Naive thymus-derived CD4-positive, alpha-beta T cell (primary cell): Measurements from ENCODE around the gene CPN2. TPM values are rescaled to one million over a fixed set of nuclear protein-coding genes. Genes with fewer than 3 reads are reported as not detected.

ENCODE experiments used
- ATAC-seq: fragments of 150-1000 bp; cut with Tn5 transposase; 2 replicates; pipeline ENCODE4 v1.10.0; 2021; ENCODE audit warnings: mild to moderate bottlenecking, moderate library complexity
- CTCF ChIA-PET: fragments of 350-600 bp; sonication (Branson Sonifier 250); formaldehyde crosslinking; loops from one replicate; lab custom pipeline; 2021; ENCODE audit warnings: antibody characterized with exemption; lab: Charles Lee
- POLR2A ChIA-PET: fragments of 350-600 bp; sonication (Branson Sonifier 250); formaldehyde crosslinking; loops from one replicate; lab custom pipeline; 2021; ENCODE audit warnings: antibody characterized with exemption, inconsistent platforms; lab: Charles Lee
- DNase-seq, 9 donors: peaks; one replicate each; pipeline versions ENCODE4 v3.0.0 to v3.0.0-alpha.2; 2020 to 2022; ENCODE audit warnings: mixed read lengths in 1 of 9
- H3K27ac ChIP-seq: one replicate; pipeline ENCODE4 v1.7.0; 2013; ENCODE audit warnings: mild to moderate bottlenecking, low read depth, low read length, moderate library complexity
- H3K27me3 ChIP-seq, 2 donors: one replicate each; pipeline ENCODE4 v1.7.0; 2013; ENCODE audit warnings: low read length in 2 of 2, mild to moderate bottlenecking in 2 of 2, moderate library complexity in 2 of 2; ENCODE audit not compliant: control insufficient read depth in 2 of 2, insufficient read depth in 2 of 2
- H3K36me3 ChIP-seq, 3 experiments: 1 replicate in 2 of 3; 2 replicates in 1 of 3; pipeline ENCODE4 v1.7.0; 2013; ENCODE audit warnings: low read length in 3 of 3, mild to moderate bottlenecking in 3 of 3, moderate library complexity in 1 of 3; ENCODE audit not compliant: insufficient read depth in 3 of 3, control insufficient read depth in 2 of 3
- H3K4me1 ChIP-seq, 2 donors: one replicate each; pipeline ENCODE4 v1.7.0; 2013; ENCODE audit warnings: low read length in 2 of 2, mild to moderate bottlenecking in 2 of 2, moderate library complexity in 1 of 2; ENCODE audit not compliant: control insufficient read depth in 2 of 2, insufficient read depth in 2 of 2
- H3K4me3 ChIP-seq: 2 replicates; pipeline ENCODE4 v1.7.0; 2013; ENCODE audit warnings: mild to moderate bottlenecking, low read length
- H3K9me3 ChIP-seq, 3 experiments: 1 replicate in 2 of 3; 2 replicates in 1 of 3; pipeline ENCODE4 v1.7.0; 2013; ENCODE audit warnings: low read length in 3 of 3; ENCODE audit not compliant: control insufficient read depth in 2 of 3
- H3K27ac Mint-ChIP-seq, 9 donors: one replicate each; pipeline ENCODE4 v1.8.0; 2020 to 2022; ENCODE audit warnings: mixed read lengths in 9 of 9, mild to moderate bottlenecking in 8 of 9, moderate library complexity in 5 of 9, inconsistent platforms in 2 of 9
- H3K27me3 Mint-ChIP-seq, 5 donors: one replicate each; pipeline ENCODE4 v1.8.0; 2021 to 2022; ENCODE audit warnings: mixed read lengths in 5 of 5, mild to moderate bottlenecking in 1 of 5
- H3K36me3 Mint-ChIP-seq, 5 donors: one replicate each; pipeline ENCODE4 v1.8.0; 2020 to 2022; ENCODE audit warnings: mixed read lengths in 5 of 5, mild to moderate bottlenecking in 3 of 5, inconsistent platforms in 1 of 5
- H3K4me1 Mint-ChIP-seq, 7 donors: one replicate each; pipeline ENCODE4 v1.8.0; 2020 to 2022; ENCODE audit warnings: mixed read lengths in 7 of 7, mild to moderate bottlenecking in 3 of 7, inconsistent platforms in 1 of 7
- H3K4me3 Mint-ChIP-seq, 10 donors: one replicate each; pipeline ENCODE4 v1.8.0; 2020 to 2022; ENCODE audit warnings: mild to moderate bottlenecking in 10 of 10, mixed read lengths in 10 of 10, moderate library complexity in 6 of 10, inconsistent platforms in 2 of 10
- H3K9me3 Mint-ChIP-seq, 11 donors: one replicate each; pipeline ENCODE4 v1.8.0; 2020 to 2022; ENCODE audit warnings: mixed read lengths in 11 of 11, mild to moderate bottlenecking in 4 of 11, inconsistent platforms in 1 of 11, moderate library complexity in 1 of 11
- intact Hi-C, 2 donors: fragments of 100-400 bp; cut with micrococcal nuclease; formaldehyde crosslinking; loops; one replicate each; pipeline ENCODE4 v1.15.1; 2023
- polyA plus RNA-seq, 2 donors: library from polyadenylated mRNA; unstranded; fragments of 300-500 nt; fragmentation: Illumina TruSeq; gene quantifications; one replicate each; pipeline ENCODE4 v1.2.3, GENCODE V29; 2021
- total RNA-seq, 6 experiments: library from RNA in 5 of 6; stranded (reverse) in 5 of 6; gene quantifications; 1 replicate in 5 of 6; 2 replicates in 1 of 6; pipeline ENCODE4 v1.2.3 and lab custom pipeline; 2021 to 2026

Gene CPN2
- total and polyA plus RNA-seq, 7 experiments from 2014 or later, result not detected

- Mint-ChIP-seq H3K4me1 (peaks cover 34 to 64% (median 47%) of the 10 kb centered on the region in 7 donors), H3K27me3 (peaks cover 0 to 22% (median 0%) of the 10 kb centered on the region in 5 donors), H3K9me3 (peaks cover 0 to 8% (median 0%) of the 10 kb centered on the region in 11 donors), H3K36me3 (peaks cover 0 to 9% (median 0%) of the 10 kb centered on the region in 5 donors), H3K4me3 (peak overlapping the region; percentile 82 to 98 (median 90)), H3K27ac (peak overlapping the region; percentile 73 to 98 (median 93))
- Histone ChIP-seq H3K4me1 (peaks cover 4 to 26% of the 10 kb centered on the region in 2 donors), H3K27me3 (no peaks in the 10 kb centered on the region), H3K27ac (peak overlapping the region; percentile 81), H3K4me3 (peak overlapping the region; percentile 73), H3K36me3 (no peaks in the 10 kb centered on the region), H3K9me3 (no peaks in the 10 kb centered on the region)
- intact Hi-C loops, result loop anchor here (1.0 to 10.0 kb wide), 9 partner anchors 8 to 1138 kb away; partner anchors contain the start of genes ATP13A3 (in 1 of the 2) and HES1 (in 1 of the 2)
- ATAC-seq, result no peak
- no peak for DNase-seq
- POLR2A ChIA-PET, result interaction anchor here (0.5 to 2.6 kb wide), 9 partner anchors 11 to 291 kb away, joined by 3 to 9 read pairs (median 5); no protein-coding TSS in a partner anchor
- CTCF ChIA-PET, result interaction anchor here (1.6 to 15.5 kb wide), 2 partner anchors 10 to 57 kb away, joined by 3 to 256 read pairs; no protein-coding TSS in a partner anchor
Measured at GRCh38 chr3:194396539-194396858, 45.4 kb upstream of the CPN2 start.

GRCh38 chr3:194395778-194396538 is 44.8 kb upstream of the CPN2 start:
- DNase-seq, result peak; percentile 29 to 86 (median 74)
- peaks cover 0 to 5% (median 0%) of the 10 kb centered on the region in 3 experiments for H3K9me3 ChIP-seq
- Mint-ChIP-seq H3K27ac (peak overlapping the region; percentile 73 to 98 (median 93)), H3K36me3 (peaks cover 0 to 14% (median 3%) of the 10 kb centered on the region in 5 donors), H3K4me1 (peaks cover 34 to 64% (median 47%) of the 10 kb centered on the region in 7 donors), H3K27me3 (peaks cover 0 to 26% (median 0%) of the 10 kb centered on the region in 5 donors), H3K4me3 (peak overlapping the region; percentile 82 to 98 (median 90)), H3K9me3 (peaks cover 0 to 13% (median 4%) of the 10 kb centered on the region in 11 donors)
- no peaks in the 10 kb centered on the region for H3K36me3 ChIP-seq
- H3K27ac ChIP-seq, result peak overlapping the region; percentile 81
- intact Hi-C loops, result loop anchor here (1.0 to 10.0 kb wide), 9 partner anchors 8 to 1139 kb away; partner anchors contain the start of genes ATP13A3 (in 1 of the 2) and HES1 (in 1 of the 2)
- ChIA-PET CTCF (interaction anchor here (0.5 to 15.5 kb wide), 4 partner anchors 10 to 732 kb away, joined by 3 to 256 read pairs (median 3); no protein-coding TSS in a partner anchor), POLR2A (interaction anchor here (0.5 to 2.6 kb wide), 6 partner anchors 11 to 291 kb away, joined by 3 to 9 read pairs (median 4); no protein-coding TSS in a partner anchor)
- ATAC-seq, result peak; percentile 85
- no peaks in the 10 kb centered on the region for H3K27me3 ChIP-seq
- H3K4me3 ChIP-seq, result peak overlapping the region; percentile 73
- peaks cover 4 to 26% of the 10 kb centered on the region in 2 donors for H3K4me1 ChIP-seq

GRCh38 chr3:194395212-194395611 is 44.1 kb upstream of the CPN2 start:
- H3K4me3 Mint-ChIP-seq, result peak overlapping the region; percentile 60 to 98 (median 90)
- Histone ChIP-seq H3K4me3 (no peak overlapping the region), H3K4me1 (peaks cover 4 to 26% of the 10 kb centered on the region in 2 donors), H3K27ac (peak overlapping the region; percentile 81), H3K36me3 (no peaks in the 10 kb centered on the region), H3K9me3 (peaks cover 0 to 5% (median 0%) of the 10 kb centered on the region in 3 experiments), H3K27me3 (no peaks in the 10 kb centered on the region)
- H3K27me3 Mint-ChIP-seq, result peaks cover 0 to 34% (median 0%) of the 10 kb centered on the region in 5 donors
- peaks cover 35 to 62% (median 46%) of the 10 kb centered on the region in 7 donors for H3K4me1 Mint-ChIP-seq
- no peak for DNase-seq
- no peak for ATAC-seq
- POLR2A ChIA-PET, result no interaction called here
- intact Hi-C loops, result loop anchor here (5.0 to 10.0 kb wide), 2 partner anchors 187 to 1140 kb away; no protein-coding TSS in a partner anchor
- H3K9me3 Mint-ChIP-seq, result peaks cover 0 to 20% (median 9%) of the 10 kb centered on the region in 11 donors
- H3K36me3 Mint-ChIP-seq, result peaks cover 0 to 16% (median 5%) of the 10 kb centered on the region in 5 donors
- H3K27ac Mint-ChIP-seq, result peak overlapping the region; percentile 15 to 98 (median 92)
- CTCF ChIA-PET, result interaction anchor here (1.0 to 15.5 kb wide), 3 partner anchors 9 to 55 kb away, joined by 3 to 256 read pairs (median 3); no protein-coding TSS in a partner anchor

- peaks cover 0 to 7% of the 10 kb centered on the region in 2 donors for H3K4me1 ChIP-seq
- Mint-ChIP-seq H3K36me3 (peaks cover 1 to 30% (median 9%) of the 10 kb centered on the region in 5 donors), H3K4me3 (no peak overlapping the region), H3K27ac (no peak overlapping the region), H3K4me1 (peaks cover 17 to 36% (median 25%) of the 10 kb centered on the region in 7 donors), H3K9me3 (peaks cover 0 to 25% (median 9%) of the 10 kb centered on the region in 11 donors), H3K27me3 (peaks cover 0 to 30% (median 0%) of the 10 kb centered on the region in 5 donors)
- ChIA-PET POLR2A (no interaction called here), CTCF (interaction anchor here (0.7 kb wide), 1 partner anchor 11 kb away, joined by 3 read pairs; no protein-coding TSS in a partner anchor)
- H3K9me3 ChIP-seq, result peaks cover 0 to 5% (median 0%) of the 10 kb centered on the region in 3 experiments
- DNase-seq (no peak), ATAC-seq (no peak)
- intact Hi-C loops, result loop anchor here in 1 of 2 donors (10.0 kb wide), 1 partner anchor 1142 kb away; no protein-coding TSS in a partner anchor
- H3K27ac ChIP-seq, result no peak overlapping the region
- no peaks in the 10 kb centered on the region for H3K36me3 ChIP-seq
- no peak overlapping the region for H3K4me3 ChIP-seq
- no peaks in the 10 kb centered on the region for H3K27me3 ChIP-seq
Measured at GRCh38 chr3:194392576-194392975, 41.4 kb upstream of the CPN2 start.

- peaks cover 0 to 26% (median 0%) of the 10 kb centered on the region in 5 donors for H3K27me3 Mint-ChIP-seq
- peaks cover 8 to 24% (median 18%) of the 10 kb centered on the region in 7 donors for H3K4me1 Mint-ChIP-seq
- ATAC-seq, result no peak
- no peak overlapping the region for H3K4me3 Mint-ChIP-seq
- Histone ChIP-seq H3K9me3 (peaks cover 0 to 5% (median 0%) of the 10 kb centered on the region in 3 experiments), H3K27me3 (no peaks in the 10 kb centered on the region), H3K4me1 (peaks cover 0 to 4% of the 10 kb centered on the region in 2 donors), H3K27ac (no peak overlapping the region), H3K36me3 (no peaks in the 10 kb centered on the region), H3K4me3 (no peak overlapping the region)
- intact Hi-C loops, result loop anchor here in 1 of 2 donors (10.0 kb wide), 1 partner anchor 1144 kb away; no protein-coding TSS in a partner anchor
- no peak for DNase-seq
- POLR2A ChIA-PET, result no interaction called here
- peaks cover 0 to 25% (median 9%) of the 10 kb centered on the region in 11 donors for H3K9me3 Mint-ChIP-seq
- H3K27ac Mint-ChIP-seq, result peak overlapping the region in 1 of 9 donors; percentile 26
- peaks cover 1 to 30% (median 9%) of the 10 kb centered on the region in 5 donors for H3K36me3 Mint-ChIP-seq
- CTCF ChIA-PET, result no interaction called here
Measured at GRCh38 chr3:194390835-194391234, 39.7 kb upstream of the CPN2 start.

- ATAC-seq, result no peak
- Mint-ChIP-seq H3K27ac (peak overlapping the region in 3 of 9 donors; percentile 9 to 46 (median 14)), H3K4me3 (no peak overlapping the region), H3K9me3 (peaks cover 0 to 25% (median 9%) of the 10 kb centered on the region in 11 donors), H3K36me3 (peaks cover 1 to 25% (median 9%) of the 10 kb centered on the region in 5 donors), H3K4me1 (peaks cover 0 to 10% (median 4%) of the 10 kb centered on the region in 7 donors), H3K27me3 (peaks cover 0 to 23% (median 0%) of the 10 kb centered on the region in 5 donors)
- POLR2A ChIA-PET, result interaction anchor here (1.5 kb wide), 1 partner anchor 9 kb away, joined by 5 read pairs; no protein-coding TSS in a partner anchor
- no peak for DNase-seq
- intact Hi-C loops, result no loop called here
- CTCF ChIA-PET, result no interaction called here
- no peaks in the 10 kb centered on the region for H3K27me3 ChIP-seq
- H3K27ac ChIP-seq, result no peak overlapping the region
- H3K36me3 ChIP-seq, result no peaks in the 10 kb centered on the region
- no peaks in the 10 kb centered on the region for H3K4me1 ChIP-seq
- H3K9me3 ChIP-seq, result peaks cover 0 to 5% (median 0%) of the 10 kb centered on the region in 3 experiments
- H3K4me3 ChIP-seq, result no peak overlapping the region
Measured at GRCh38 chr3:194389269-194389668, 38.1 kb upstream of the CPN2 start.
